GM12878 (cell line): Measurements from ENCODE around the gene PLA2G4C. TPM values are rescaled to one million over a fixed set of nuclear protein-coding genes. Genes with fewer than 3 reads are reported as not detected.

Experiments used
- ATAC-seq: fragments of 200-7000 bp; cut with Tn5 transposase; 3 replicates; pipeline ENCODE4 v1.9.1; 2020; ENCODE audit warnings: mild to moderate bottlenecking, moderate library complexity
- BruUV-seq: library from RNA; stranded (reverse); fragments of 400-500 nt; replicated peaks from 2 replicates; lab custom pipeline; 2021; lab: Mats Ljungman, UMichigan
- CTCF ChIA-PET: fragments of 300-600 bp; sonication (Branson Sonifier 250); formaldehyde crosslinking; extraction: SDS; loops from one replicate; lab custom pipeline; 2021; ENCODE audit warnings: inconsistent platforms; lab: Yijun Ruan, JAX
- POLR2A ChIA-PET: fragments of 350-600 bp; formaldehyde crosslinking; extraction: SDS; loops from one replicate; lab custom pipeline; 2021; ENCODE audit warnings: inconsistent platforms; lab: Charles Lee
- RAD21 ChIA-PET: fragments of 300-600 bp; sonication (Branson Sonifier 250); formaldehyde crosslinking; loops from one replicate; lab custom pipeline; 2023; ENCODE audit warnings: antibody characterized with exemption; ENCODE audit not compliant: unreplicated experiment; lab: Charles Lee
- SMC1A ChIA-PET: fragments of 300-600 bp; sonication (Branson Sonifier 250); formaldehyde crosslinking; loops from one replicate; lab custom pipeline; 2023; ENCODE audit not compliant: unreplicated experiment, uncharacterized antibody; lab: Charles Lee
- DNase-seq: peaks from one replicate; pipeline ENCODE4 v3.0.0-alpha.2; 2011; ENCODE audit warnings: low read depth, low spot score
- FAIRE-seq: peaks from 3 replicates; lab custom pipeline; 2011; peaks lifted over from hg19 to GRCh38; lab: Jason Lieb, UNC
- H2AFZ ChIP-seq: 2 replicates; pipeline ENCODE4 v1.6.0; 2011; ENCODE audit warnings: low read depth, low read length, control low read depth; ENCODE audit not compliant: control insufficient read depth
- H3K27ac ChIP-seq: 2 replicates; pipeline ENCODE4 v1.5.1; 2011; ENCODE audit warnings: control low read depth; ENCODE audit not compliant: control insufficient read depth, insufficient read depth
- H3K27me3 ChIP-seq, 2 experiments: replicated peaks in 1 of 2; 2 replicates each; pipeline versions ENCODE4 v1.6.0 to v1.6.1; 2011; ENCODE audit warnings: low read length in 1 of 2; ENCODE audit not compliant: control insufficient read depth in 2 of 2, insufficient read depth in 2 of 2
- H3K36me3 ChIP-seq, 2 experiments: 2 replicates each; pipeline ENCODE4 v1.5.1; 2011; ENCODE audit warnings: low read length in 1 of 2; ENCODE audit not compliant: control insufficient read depth in 2 of 2, insufficient read depth in 2 of 2
- H3K4me1 ChIP-seq: 2 replicates; pipeline ENCODE4 v1.6.1; 2011; ENCODE audit warnings: mild to moderate bottlenecking, low read length, moderate library complexity, mixed read lengths; ENCODE audit not compliant: control insufficient read depth, insufficient read depth
- H3K4me2 ChIP-seq: 2 replicates; pipeline ENCODE4 v1.6.0; 2011; ENCODE audit warnings: control low read depth; ENCODE audit not compliant: control insufficient read depth, insufficient read depth
- H3K4me3 ChIP-seq: fragments of 200-600 bp; sonication (generic); 2 replicates; pipeline ENCODE4 v1.5.1; 2016
- H3K79me2 ChIP-seq: 2 replicates; pipeline ENCODE4 v1.6.0; 2011; ENCODE audit warnings: low read length; ENCODE audit not compliant: control insufficient read depth, insufficient read depth
- H3K9ac ChIP-seq: 2 replicates; pipeline ENCODE4 v1.8.0; 2011; ENCODE audit warnings: low read length, control low read depth, mixed read lengths; ENCODE audit not compliant: control insufficient read depth, insufficient read depth
- H3K9me3 ChIP-seq: replicated peaks from 3 replicates; pipeline ENCODE4 v1.5.1; 2011; ENCODE audit warnings: mild to moderate bottlenecking, low read length; ENCODE audit not compliant: control insufficient read depth, insufficient read depth
- H4K20me1 ChIP-seq: 2 replicates; pipeline ENCODE4 v1.6.0; 2011; ENCODE audit not compliant: control insufficient read depth, insufficient read depth
- ATF3 ChIP-seq: IDR thresholded peaks from 2 replicates; pipeline ENCODE4 v1.6.1; 2011; ENCODE audit warnings: low read depth, mild to moderate bottlenecking, low read length, moderate library complexity, borderline replicate concordance; ENCODE audit errors: extremely low read depth
- BCL11A ChIP-seq: IDR thresholded peaks from 2 replicates; pipeline ENCODE4 v1.6.1; 2011; ENCODE audit warnings: low read depth, low read length
- BCL3 ChIP-seq: IDR thresholded peaks from 2 replicates; pipeline ENCODE4 v1.6.1; 2011; ENCODE audit warnings: borderline replicate concordance, low read depth, mild to moderate bottlenecking, moderate library complexity, low read length; ENCODE audit not compliant: insufficient read depth, poor library complexity, severe bottlenecking
- BCLAF1 ChIP-seq: fragments of 450-650 bp; IDR thresholded peaks from 2 replicates; pipeline ENCODE4 v1.6.1; 2017; ENCODE audit warnings: antibody characterized with exemption, mild to moderate bottlenecking, moderate library complexity
- CBX3 ChIP-seq: fragments of 200-600 bp; sonication (generic); IDR thresholded peaks from 2 replicates; pipeline ENCODE4 v1.6.1; 2016; ENCODE audit warnings: low read depth, borderline replicate concordance
- CEBPB ChIP-seq, 2 experiments: fragments of 150-350 bp in 1 of 2; IDR thresholded peaks; 2 replicates each; pipeline ENCODE4 v1.6.1; 2012 to 2014; ENCODE audit warnings: low read depth in 2 of 2, low read length in 2 of 2, borderline replicate concordance in 1 of 2, inconsistent platforms in 1 of 2
- FOS ChIP-seq: IDR thresholded peaks from 3 replicates; pipeline ENCODE4 v1.6.1; 2011; ENCODE audit warnings: borderline replicate concordance; ENCODE audit not compliant: insufficient read length; ENCODE audit errors: extremely low read depth
- HDAC2 ChIP-seq: fragments of 200-600 bp; sonication (generic); IDR thresholded peaks from 2 replicates; pipeline ENCODE4 v1.6.1; 2017
- MEF2B ChIP-seq: fragments of 450-650 bp; IDR thresholded peaks from 2 replicates; pipeline ENCODE4 v1.6.1; 2018; ENCODE audit warnings: mild to moderate bottlenecking, moderate library complexity; ENCODE audit not compliant: partially characterized antibody, poor library complexity, severe bottlenecking
- PBX3 ChIP-seq: IDR thresholded peaks from 2 replicates; pipeline ENCODE4 v1.6.1; 2011; ENCODE audit warnings: mild to moderate bottlenecking, low read depth, low read length, moderate library complexity; ENCODE audit not compliant: insufficient replicate concordance
- SMAD5 ChIP-seq: IDR thresholded peaks from 2 replicates; pipeline ENCODE4 v1.6.1; 2016; ENCODE audit warnings: antibody characterized with exemption, low read depth
- ZBED1 ChIP-seq: IDR thresholded peaks from 2 replicates; pipeline ENCODE4 v1.6.1; 2016; ENCODE audit warnings: borderline replicate concordance
- WGBS: methylation state at CpG from one replicate; pipeline ENCODE4 v1.1.6; 2016; ENCODE audit warnings: low lambda C conversion rate; ENCODE audit not compliant: insufficient replicate concordance, insufficient coverage; ENCODE audit errors: missing lambda C conversion rate; 5-methylcytosine and 5-hydroxymethylcytosine counted together
- in situ Hi-C: fragments of 300-500 bp; cut with MboI; formaldehyde crosslinking; loops from 9 replicates; pipeline ENCODE4 v1.14.3; 2018; ENCODE audit warnings: mixed read lengths
- intact Hi-C: fragments of 100-400 bp; cut with micrococcal nuclease; formaldehyde crosslinking; loops from one replicate; pipeline ENCODE4 v1.14.2; 2022; ENCODE audit not compliant: unreplicated experiment
- polyA plus RNA-seq, 11 experiments: library from polyadenylated mRNA; depleted of rRNA in 4 of 11; unstranded in 6 of 11; stranded (reverse) in 5 of 11; fragments of >200 nt; fragmentation: Nextera tagmentation in 4 of 11; fragmentation: Illumina TruSeq in 1 of 11; extraction: Ambion mirVana in 4 of 11; extraction: Trizol in 1 of 11; gene quantifications; 1 replicate in 1 of 11; 2 replicates in 10 of 11; pipeline versions ENCODE4 v1.2.1 to v1.2.3, GENCODE V29; 2011 to 2016; ENCODE audit warnings: inconsistent platforms in 2 of 11, missing spikeins in 2 of 11, low read depth in 1 of 11
- total RNA-seq, 4 experiments: library from RNA; depleted of rRNA in 3 of 4; stranded (reverse); fragments of >200 nt in 3 of 4; fragmentation: Illumina TruSeq in 1 of 4; extraction: Trizol in 1 of 4; gene quantifications; 2 replicates each; pipeline versions ENCODE4 v1.2.1 to v1.2.3, GENCODE V29; 2013 to 2021

The PLA2G4C gene
- total and polyA plus RNA-seq, 10 of the 15 experiments (the other 5 are each of a cell fraction or from before 2014, with no cell fraction given), result 0.53 to 3.6 (median 1.1) TPM

- Histone ChIP-seq H3K4me3 (no peak overlapping the region), H3K79me2 (no peaks in the 10 kb centered on the region), H3K4me1 (no peaks in the 10 kb centered on the region), H3K9me3 (no peaks in the 10 kb centered on the region), H3K27me3 (no peaks in the 10 kb centered on the region; a peak in 2 of 4 replicates), H3K9ac (no peak overlapping the region), H3K27ac (no peak overlapping the region), H2AFZ (no peak overlapping the region), H4K20me1 (no peaks in the 10 kb centered on the region), H3K4me2 (no peak overlapping the region), H3K36me3 (no peaks in the 10 kb centered on the region)
- ChIA-PET SMC1A (no interaction called here), CTCF (no interaction called here), POLR2A (interaction anchor here (0.5 kb wide), 1 partner anchor 71 kb away, joined by 3 read pairs; no protein-coding TSS in a partner anchor), RAD21 (no interaction called here)
- intact Hi-C loops (no loop called here), in situ Hi-C loops (no loop called here)
- 14% methylated on average over 2 of the region's 2 CpGs for WGBS
- no peak for TF ChIP-seq ATF3
- no peak for TF ChIP-seq ZBED1
- no peak for TF ChIP-seq BCL11A
- no peak for TF ChIP-seq MEF2B
- no peak for TF ChIP-seq BCL3
- TF ChIP-seq BCLAF1, result no peak
- no peak for TF ChIP-seq PBX3
- TF ChIP-seq FOS, result no peak
- TF ChIP-seq CEBPB (IDR thresholded peaks at IDR 0.05; ENCODE audit: borderline replicate concordance in 1 of 2, low read depth in 2 of 2, low read length in 2 of 2), result no peak
- TF ChIP-seq CBX3, result no peak
- TF ChIP-seq SMAD5, result no peak
- no peak for TF ChIP-seq HDAC2
- no peak for DNase-seq
- no peak for FAIRE-seq
- BruUV-seq, result no TSS peak
- no peak for ATAC-seq
Measured at GRCh38 chr19:48041877-48042580, 68.6 kb downstream of the PLA2G4C start.
